T47D (cell line): ENCODE data around the gene DYNLL2.
A peak's percentile ranks its signal among the peaks of the same experiment; 100 is the strongest.

Source experiments
- DNase-seq, 2 experiments: peaks; one replicate each; pipeline versions ENCODE4 v3.0.0 to v3.0.0-alpha.2; 2011 to 2012; ENCODE audit warnings: low read depth in 1 of 2, low spot score in 1 of 2
- JUND ChIP-seq: IDR thresholded peaks from 2 replicates; pipeline ENCODE4 v1.6.1; 2012; ENCODE audit warnings: low read depth
- in situ Hi-C: cut with HindIII; loops from 2 replicates; pipeline ENCODE4 v1.10.0; 2016; ENCODE audit warnings: low sequenced_read_pairs, low pct_unique_long_range_greater_than_20kb

The DYNLL2 gene

GRCh38 chr17:58082341-58082869, 814 bp upstream of the DYNLL2 start:
- DNase-seq, result no peak
- TF ChIP-seq JUND, result no peak
- in situ Hi-C loops, result no loop called here

DNA sequence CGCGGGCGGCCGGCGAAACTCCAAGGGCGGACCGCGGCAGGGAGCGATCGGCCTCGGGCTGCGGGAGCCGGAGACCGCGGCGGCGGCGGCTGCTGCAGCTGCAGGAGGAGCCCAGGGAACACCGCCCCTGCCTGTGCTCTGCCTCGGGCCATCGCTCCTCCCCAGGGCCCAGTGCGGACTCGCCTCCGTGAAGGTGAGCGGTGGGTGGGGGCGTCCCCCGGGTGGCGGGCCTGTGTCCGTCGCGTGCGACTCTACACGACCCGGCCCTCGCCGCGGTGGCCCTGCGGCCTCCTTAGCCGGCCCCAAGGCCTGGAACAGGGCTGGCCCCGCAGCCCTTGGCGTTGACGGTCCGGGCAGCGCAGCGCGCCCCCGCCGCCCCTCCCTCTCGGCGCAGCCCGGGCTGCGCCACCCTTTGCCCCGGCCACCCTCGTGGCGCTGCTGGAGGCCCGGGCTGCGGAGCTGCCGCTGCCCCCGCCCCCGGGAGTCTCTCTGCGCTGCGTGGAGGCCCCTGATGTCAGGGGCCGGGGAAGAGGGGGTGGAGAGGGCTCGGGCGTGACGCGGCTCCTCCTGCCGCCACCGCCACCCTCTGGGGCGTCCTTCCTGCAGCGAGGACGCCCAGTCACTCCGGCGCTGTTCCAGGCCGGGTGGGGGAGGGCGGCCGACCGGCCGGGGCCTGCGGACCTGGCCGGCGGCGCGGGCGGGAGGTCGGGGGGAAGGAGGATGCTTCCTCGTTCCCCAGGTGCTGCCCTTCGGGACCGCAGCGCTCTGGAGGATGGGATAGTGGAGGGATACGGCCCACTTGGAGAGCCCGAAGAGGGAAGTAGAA, 485 bp downstream of the DYNLL2 start:
- DNase-seq, result peak; percentile 63 to 73
- no peak for TF ChIP-seq JUND
- in situ Hi-C loops, result no loop called here

DNA sequence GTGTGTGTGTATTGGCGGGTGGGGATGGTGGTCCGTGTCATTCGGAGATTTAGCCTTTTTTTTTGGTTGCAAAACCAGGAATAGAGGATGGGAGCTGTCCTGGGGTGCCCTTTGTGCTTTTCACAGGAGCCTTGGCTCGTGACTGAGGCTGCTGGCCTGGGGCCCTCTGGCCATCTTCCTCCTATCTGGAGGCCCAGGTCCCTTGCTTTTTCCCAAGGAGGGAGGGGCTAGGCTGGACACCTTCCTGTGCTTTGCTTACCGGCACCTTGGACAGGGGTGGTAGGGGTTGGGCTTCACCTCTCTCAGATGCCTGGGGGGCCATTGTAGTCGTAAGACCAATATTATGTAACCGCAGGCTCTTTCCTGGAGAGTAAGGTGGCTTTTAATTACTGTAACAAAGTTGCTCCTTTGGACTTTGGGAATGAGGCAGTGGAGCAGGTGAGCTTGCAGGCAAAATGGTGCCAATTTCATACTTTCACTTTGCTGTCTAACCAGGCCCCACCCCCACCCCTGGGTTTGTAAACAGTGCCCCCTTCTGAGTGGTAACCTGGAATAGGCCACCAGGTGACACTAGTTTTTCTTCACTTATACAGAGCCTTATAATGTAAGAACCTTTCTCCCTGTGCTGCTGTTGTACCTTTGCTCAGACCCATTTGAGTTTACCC, 1.2 kb downstream of the DYNLL2 start:
- DNase-seq, result peak; percentile 48 to 74
- in situ Hi-C loops, result no loop called here
- TF ChIP-seq JUND, result no peak

DNA sequence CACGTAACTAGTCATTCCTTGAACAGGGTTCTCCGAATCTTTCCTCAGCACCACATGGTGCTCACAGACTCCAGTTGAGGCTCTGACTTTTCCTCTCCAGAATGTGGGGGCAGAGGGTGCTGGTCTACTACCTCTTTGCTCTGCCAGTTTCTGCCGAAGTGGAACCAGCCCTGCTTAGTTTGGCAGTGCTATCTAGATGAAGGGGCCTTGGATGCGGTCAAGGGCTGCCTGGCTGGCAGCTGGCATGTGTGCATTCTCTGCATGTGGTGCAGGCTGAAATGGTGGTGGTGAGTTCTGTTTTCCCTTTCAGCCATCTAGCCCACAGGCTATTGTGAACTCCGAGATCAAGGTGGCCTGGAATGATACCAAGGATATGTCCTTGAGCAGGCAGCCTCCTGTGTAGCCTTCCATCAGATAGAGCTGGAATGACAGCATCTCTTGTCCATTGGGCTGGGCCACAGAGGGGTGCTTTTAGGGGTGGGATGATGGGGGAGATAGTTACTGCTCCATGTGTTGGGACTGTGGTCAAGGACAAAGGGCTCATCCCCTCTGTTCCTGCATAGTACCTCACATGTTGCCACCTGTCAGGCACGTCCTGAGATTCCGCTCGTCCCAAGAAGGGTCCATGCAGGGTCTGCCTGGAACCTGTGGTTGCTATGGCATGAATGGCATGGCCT, 2.0 kb downstream of the DYNLL2 start:
- no peak for DNase-seq
- no peak for TF ChIP-seq JUND
- in situ Hi-C loops, result no loop called here

DNA sequence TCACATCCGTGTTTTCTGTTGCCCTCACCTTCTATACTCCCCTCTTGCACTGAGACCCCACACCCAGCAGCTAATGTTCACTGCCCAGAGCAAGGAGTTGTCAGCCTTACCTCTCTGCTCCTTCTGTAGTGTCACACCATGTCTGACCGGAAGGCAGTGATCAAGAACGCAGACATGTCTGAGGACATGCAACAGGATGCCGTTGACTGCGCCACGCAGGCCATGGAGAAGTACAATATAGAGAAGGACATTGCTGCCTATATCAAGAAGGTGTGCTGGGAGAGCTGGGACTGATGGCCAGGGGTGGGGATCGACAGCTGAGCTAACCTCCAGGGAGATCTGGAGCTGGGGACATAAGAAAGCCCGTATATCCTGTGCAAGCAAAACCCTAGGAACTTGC, 3.7 kb downstream of the DYNLL2 start:
- no peak for DNase-seq
- in situ Hi-C loops, result no loop called here

GRCh38 chr17:58088624-58089023, 5.4 kb downstream of the DYNLL2 start:
- no peak for TF ChIP-seq JUND
- in situ Hi-C loops, result no loop called here
- no peak for DNase-seq

More for the DNA sequence above, 3.7 kb downstream of the DYNLL2 start:
- TF ChIP-seq JUND, result no peak

GRCh38 chr17:58089111-58089510, 5.9 kb downstream of the DYNLL2 start:
- in situ Hi-C loops, result no loop called here
- no peak for TF ChIP-seq JUND
- no peak for DNase-seq

DNA sequence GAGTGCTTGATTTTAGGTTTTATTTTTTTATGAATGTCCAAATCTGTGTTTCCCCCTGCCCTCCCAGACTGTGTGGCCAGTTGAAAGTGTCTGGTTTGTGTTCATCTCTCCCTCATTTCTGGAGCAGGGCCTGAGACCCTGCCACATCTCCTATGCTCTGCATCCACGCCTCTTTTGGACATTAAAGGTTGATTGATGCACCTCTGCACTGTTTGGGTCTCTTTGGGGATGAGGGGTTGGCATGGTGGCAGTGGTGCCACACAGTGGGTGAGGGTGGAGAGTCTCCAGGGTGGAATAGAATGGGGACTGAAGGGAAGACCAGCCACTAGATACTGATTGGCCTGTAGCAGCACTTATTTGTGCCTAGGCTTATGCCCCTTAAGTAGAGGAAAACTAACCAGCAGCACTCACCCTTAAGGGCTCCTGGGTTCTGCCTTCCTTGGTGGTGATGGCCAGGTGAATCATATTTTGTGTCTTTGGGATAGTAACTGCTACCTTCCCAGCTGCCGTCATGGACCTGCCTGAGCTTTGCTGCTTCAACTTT, 7.9 kb downstream of the DYNLL2 start:
- DNase-seq, result no peak
- TF ChIP-seq JUND, result no peak
- in situ Hi-C loops, result no loop called here

DNA sequence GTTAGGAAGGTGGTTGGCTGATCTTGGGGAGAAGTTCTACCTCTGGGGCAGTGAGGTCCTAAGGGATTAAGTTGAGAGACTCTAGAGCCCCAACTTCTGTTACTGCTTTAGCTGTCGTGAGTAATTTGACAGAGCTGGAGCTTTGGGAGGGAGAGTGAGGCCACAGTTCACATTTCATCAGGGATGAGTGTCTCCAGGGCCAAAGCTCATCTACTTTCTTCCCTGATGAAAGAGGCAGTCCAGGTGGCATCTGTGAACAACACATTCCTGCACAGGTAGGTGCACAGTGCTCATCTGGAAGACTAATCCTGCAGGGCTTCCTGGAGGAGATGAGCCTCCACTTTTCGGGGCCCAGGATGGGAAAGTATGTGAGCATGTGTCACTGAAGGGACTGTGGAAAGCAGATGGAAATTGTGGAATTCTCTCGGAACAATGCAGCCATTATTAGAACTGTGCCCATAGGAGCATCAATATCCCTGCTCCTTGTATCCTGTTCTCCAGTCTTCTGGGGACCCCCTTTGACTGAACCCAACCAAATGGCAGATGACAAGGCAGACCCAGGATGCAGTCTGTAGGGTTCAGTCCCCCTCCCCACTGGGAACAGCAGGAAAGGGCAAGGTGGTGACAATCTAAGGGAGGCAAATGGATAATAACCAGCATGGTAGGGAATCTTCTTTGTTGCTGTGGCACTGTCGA, 9.0 kb downstream of the DYNLL2 start:
- no peak for DNase-seq
- in situ Hi-C loops, result no loop called here
- no peak for TF ChIP-seq JUND

GRCh38 chr17:58092797-58093385, 9.7 kb downstream of the DYNLL2 start:
- in situ Hi-C loops, result no loop called here
- no peak for TF ChIP-seq JUND
- DNase-seq, result peak in 1 of 2 experiments; percentile 61

GRCh38 chr17:58094118-58094517, 10.9 kb downstream of the DYNLL2 start:
- no peak for TF ChIP-seq JUND
- in situ Hi-C loops, result no loop called here
- DNase-seq, result no peak

DNA sequence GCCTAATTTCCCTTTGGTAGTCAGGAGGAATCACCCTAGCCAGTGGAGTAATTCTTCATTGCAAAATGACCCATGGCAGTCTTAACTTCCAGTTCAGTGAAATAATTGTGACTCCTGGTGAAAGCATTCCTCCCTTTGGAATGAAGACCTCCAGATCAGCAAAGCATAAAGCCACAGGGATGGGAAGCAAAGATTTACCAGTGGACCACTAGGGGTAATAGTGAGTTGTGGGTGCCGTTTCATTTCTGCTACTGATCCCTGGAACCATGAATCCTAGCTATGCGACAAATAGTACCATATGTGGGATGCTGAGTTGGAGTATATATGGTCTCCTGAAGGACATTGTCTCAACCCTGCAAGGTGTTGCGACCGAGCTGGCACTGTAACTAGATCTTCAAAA, 13.7 kb downstream of the DYNLL2 start:
- no peak for DNase-seq
- no peak for TF ChIP-seq JUND
- in situ Hi-C loops, result no loop called here
